HEK293 (cell line): ENCODE data around the gene SNX4.

Experiments used
- CTCF ChIP-seq: fragments of 450-650 bp; formaldehyde crosslinking; IDR thresholded peaks from 2 replicates; pipeline ENCODE4 v1.5.1; 2016; ENCODE audit warnings: missing biosample characterization, missing genetic modification characterization
- ELK4 ChIP-seq: IDR thresholded peaks from 2 replicates; pipeline ENCODE4 v1.6.1; 2011; ENCODE audit warnings: mild to moderate bottlenecking, low read depth, low read length, borderline replicate concordance
- PBX3 ChIP-seq: sonication (generic); formaldehyde crosslinking; IDR thresholded peaks from 2 replicates; pipeline ENCODE4 v1.8.1; 2022; ENCODE audit warnings: mild to moderate bottlenecking, moderate library complexity, missing genetic modification reagents
- YY1 ChIP-seq: fragments of 450-650 bp; formaldehyde crosslinking; IDR thresholded peaks from 2 replicates; pipeline ENCODE4 v1.5.1; 2018; ENCODE audit warnings: missing biosample characterization, missing genetic modification characterization
- ZBTB20 ChIP-seq: fragments of 450-650 bp; formaldehyde crosslinking; IDR thresholded peaks from 2 replicates; pipeline ENCODE4 v1.5.1; 2016; ENCODE audit warnings: missing biosample characterization, missing genetic modification characterization
- ZEB2 ChIP-seq: fragments of 450-650 bp; formaldehyde crosslinking; IDR thresholded peaks from 2 replicates; pipeline ENCODE4 v1.5.1; 2016; ENCODE audit warnings: missing biosample characterization, missing genetic modification characterization
- ZNF280C ChIP-seq: fragments of 450-650 bp; formaldehyde crosslinking; IDR thresholded peaks from 2 replicates; pipeline ENCODE4 v1.5.1; 2016; ENCODE audit warnings: missing biosample characterization, missing genetic modification characterization
- ZNF585B ChIP-seq: fragments of 450-650 bp; formaldehyde crosslinking; IDR thresholded peaks from 2 replicates; pipeline ENCODE4 v1.5.1; 2016; ENCODE audit warnings: missing biosample characterization, missing genetic modification characterization
- ZNF785 ChIP-seq: fragments of 450-650 bp; formaldehyde crosslinking; IDR thresholded peaks from 2 replicates; pipeline ENCODE4 v1.5.1; 2016; ENCODE audit warnings: missing biosample characterization, missing genetic modification characterization

- TF ChIP-seq ZNF280C (tag by site-specific recombination) (no peak), CTCF (tag by site-specific recombination) (no peak), ZBTB20 (tag by site-specific recombination) (no peak), YY1 (tag by site-specific recombination) (no peak), ZNF785 (no peak), ZEB2 (no peak), ELK4 (no peak), PBX3 (no peak), ZNF585B (tag by site-specific recombination) (no peak)
Observed at GRCh38 chr3:125431912-125432790, 87.9 kb downstream of the SNX4 start.
